ENCODE results near the gene IFT43.

The IFT43 gene

GRCh38 chr14:75985618-75986438 lies at the start of gene IFT43:
Gene IFT43, plus strand, starts transcription at chr14:75985763. Its CDS starts 24 bp downstream, at chr14:75985787.
- Mint-ChIP-seq H3K27ac (peak within 1 kb of the TSS; percentile 87), H3K27me3 (no peaks in the 10 kb centered on the region), H3K36me3 (ENCODE audit: low read depth) (peaks cover 21% of the 10 kb centered on the region), H3K4me1 (ENCODE audit: low read depth) (peaks cover 29% of the 10 kb centered on the region), H3K4me3 (peak within 1 kb of the TSS; percentile 87), H3K9me3 (no peaks in the 10 kb centered on the region)
- peak; percentile 92 for DNase-seq

- Mint-ChIP-seq H3K36me3 (ENCODE audit: low read depth) (peaks cover 14% of the 10 kb centered on the region), H3K4me3 (no peak overlapping the region), H3K4me1 (ENCODE audit: low read depth) (peaks cover 4% of the 10 kb centered on the region), H3K27me3 (no peaks in the 10 kb centered on the region), H3K9me3 (no peaks in the 10 kb centered on the region), H3K27ac (no peak overlapping the region)
- DNase-seq: no peak
These were observed 46.4 kb upstream of the IFT43 start for GRCh38 chr14:75939200-75939599.

DNA sequence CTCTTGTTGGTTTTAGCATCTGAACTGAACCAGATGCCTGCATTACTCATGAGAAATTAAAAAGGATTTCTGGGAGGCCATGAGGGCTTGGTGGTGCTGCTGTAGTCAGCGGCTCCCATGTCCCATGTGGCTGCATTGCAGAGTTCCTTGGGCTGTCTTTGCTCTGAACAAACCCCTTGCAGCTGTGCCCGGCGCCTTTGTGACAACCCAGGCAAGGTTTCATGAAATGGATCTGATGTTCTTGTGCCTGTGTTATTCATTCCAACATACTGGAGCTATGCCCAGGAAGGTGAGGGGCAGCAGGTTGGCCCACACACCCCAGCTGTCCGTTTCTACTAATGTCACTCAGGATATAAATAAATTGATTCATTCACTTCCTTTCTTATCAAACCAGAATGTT lies 44.5 kb upstream of the IFT43 start:
- no peak for DNase-seq
- Mint-ChIP-seq H3K4me3 (no peak overlapping the region), H3K27me3 (no peaks in the 10 kb centered on the region), H3K9me3 (no peaks in the 10 kb centered on the region), H3K4me1 (ENCODE audit: low read depth) (no peaks in the 10 kb centered on the region), H3K27ac (no peak overlapping the region), H3K36me3 (ENCODE audit: low read depth) (peaks cover 14% of the 10 kb centered on the region)

DNA sequence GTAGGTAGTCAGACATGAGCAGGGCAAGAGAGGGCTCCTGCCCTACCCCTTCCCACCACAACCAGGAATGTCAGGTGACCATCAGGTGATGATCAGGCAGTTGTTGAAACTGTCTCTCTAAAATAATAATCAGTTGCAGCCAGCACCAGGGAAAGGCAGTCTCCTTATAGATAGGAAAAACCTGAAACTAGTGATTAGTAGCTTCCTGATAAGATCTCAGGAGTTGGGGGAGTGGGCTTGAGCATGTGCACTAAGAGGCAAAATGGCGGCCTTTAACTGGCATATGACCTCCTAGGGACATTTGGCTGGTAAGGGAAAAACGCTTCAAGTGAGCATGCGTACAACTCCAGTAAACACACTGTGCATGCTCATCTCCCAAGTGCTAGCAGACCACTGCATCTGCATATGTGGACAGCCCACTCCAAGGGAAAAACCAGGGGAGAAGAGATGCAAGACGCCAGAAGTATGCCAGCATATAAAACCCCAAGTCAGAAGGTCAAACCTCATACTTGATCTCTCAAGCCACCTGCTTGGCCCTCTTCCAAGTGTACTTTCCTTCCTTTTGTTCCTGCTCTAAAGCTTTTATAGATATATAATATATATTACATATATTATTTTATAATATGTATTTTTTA lies 40.8 kb upstream of the IFT43 start:
- Mint-ChIP-seq H3K9me3 (no peaks in the 10 kb centered on the region), H3K4me1 (ENCODE audit: low read depth) (no peaks in the 10 kb centered on the region), H3K36me3 (ENCODE audit: low read depth) (peaks cover 11% of the 10 kb centered on the region), H3K27ac (no peak overlapping the region), H3K27me3 (no peaks in the 10 kb centered on the region), H3K4me3 (no peak overlapping the region)
- no peak for DNase-seq

- H3K36me3 Mint-ChIP-seq (ENCODE audit: low read depth): peaks cover 14% of the 10 kb centered on the region
- no peak overlapping the region for H3K4me3 Mint-ChIP-seq
- no peak for DNase-seq
These were observed 38.8 kb upstream of the IFT43 start for GRCh38 chr14:75946785-75947184.

GRCh38 chr14:75952489-75952888 lies 33.1 kb upstream of the IFT43 start:
- Mint-ChIP-seq H3K36me3 (ENCODE audit: low read depth) (peaks cover 14% of the 10 kb centered on the region), H3K4me1 (ENCODE audit: low read depth) (no peaks in the 10 kb centered on the region), H3K9me3 (peaks cover 8% of the 10 kb centered on the region), H3K27ac (no peak overlapping the region), H3K27me3 (no peaks in the 10 kb centered on the region), H3K4me3 (no peak overlapping the region)
- no peak for DNase-seq

More at GRCh38 chr14:75946785-75947184, 38.8 kb upstream of the IFT43 start:
- Mint-ChIP-seq H3K27ac (no peak overlapping the region), H3K9me3 (peaks cover under 1% of the 10 kb centered on the region), H3K4me1 (ENCODE audit: low read depth) (no peaks in the 10 kb centered on the region), H3K27me3 (no peaks in the 10 kb centered on the region)

GRCh38 chr14:75959031-75959430 lies 26.5 kb upstream of the IFT43 start:
- Mint-ChIP-seq H3K36me3 (ENCODE audit: low read depth) (peaks cover 26% of the 10 kb centered on the region), H3K4me3 (no peak overlapping the region), H3K4me1 (ENCODE audit: low read depth) (no peaks in the 10 kb centered on the region), H3K27me3 (no peaks in the 10 kb centered on the region), H3K27ac (peak overlapping the region; percentile 7), H3K9me3 (no peaks in the 10 kb centered on the region)
- DNase-seq: no peak

- no peak for DNase-seq
- H3K4me1 Mint-ChIP-seq (ENCODE audit: low read depth): no peaks in the 10 kb centered on the region
- H3K4me3 Mint-ChIP-seq: no peak overlapping the region
- H3K36me3 Mint-ChIP-seq (ENCODE audit: low read depth): peaks cover 26% of the 10 kb centered on the region
- H3K9me3 Mint-ChIP-seq: no peaks in the 10 kb centered on the region
- H3K27me3 Mint-ChIP-seq: no peaks in the 10 kb centered on the region
- peak overlapping the region; percentile 2 for H3K27ac Mint-ChIP-seq
These were observed 25.3 kb upstream of the IFT43 start for GRCh38 chr14:75960231-75960630.

GRCh38 chr14:75961662-75962061 lies 23.9 kb upstream of the IFT43 start:
- Mint-ChIP-seq H3K27me3 (no peaks in the 10 kb centered on the region), H3K4me3 (no peak overlapping the region), H3K4me1 (ENCODE audit: low read depth) (no peaks in the 10 kb centered on the region), H3K27ac (no peak overlapping the region), H3K9me3 (no peaks in the 10 kb centered on the region), H3K36me3 (ENCODE audit: low read depth) (peaks cover 33% of the 10 kb centered on the region)
- DNase-seq: no peak

DNA sequence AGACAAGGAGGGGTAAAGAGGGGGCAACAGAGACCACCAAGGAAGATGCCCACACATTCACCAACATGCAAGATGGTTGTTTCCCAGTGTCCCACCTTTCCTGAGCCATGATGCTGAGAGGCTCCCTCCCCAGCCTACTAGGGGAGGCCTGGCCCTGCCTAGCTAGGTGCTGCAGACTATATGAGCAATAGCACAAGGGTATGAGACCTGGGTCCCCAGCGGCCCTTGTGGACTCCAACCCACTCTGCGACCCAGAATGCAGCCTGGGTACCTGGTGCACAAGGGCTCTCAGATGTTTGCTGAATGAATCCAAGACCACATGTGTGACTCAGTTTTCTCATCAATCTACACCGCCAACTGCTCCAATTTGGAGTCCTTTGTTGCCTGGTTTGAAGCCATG lies 17.7 kb upstream of the IFT43 start:
- no peak overlapping the region for H3K4me3 Mint-ChIP-seq
- H3K27ac Mint-ChIP-seq: no peak overlapping the region
- no peaks in the 10 kb centered on the region for H3K4me1 Mint-ChIP-seq (ENCODE audit: low read depth)
- no peak for DNase-seq
- peaks cover 26% of the 10 kb centered on the region for H3K36me3 Mint-ChIP-seq (ENCODE audit: low read depth)
- no peaks in the 10 kb centered on the region for H3K9me3 Mint-ChIP-seq
- no peaks in the 10 kb centered on the region for H3K27me3 Mint-ChIP-seq

DNA sequence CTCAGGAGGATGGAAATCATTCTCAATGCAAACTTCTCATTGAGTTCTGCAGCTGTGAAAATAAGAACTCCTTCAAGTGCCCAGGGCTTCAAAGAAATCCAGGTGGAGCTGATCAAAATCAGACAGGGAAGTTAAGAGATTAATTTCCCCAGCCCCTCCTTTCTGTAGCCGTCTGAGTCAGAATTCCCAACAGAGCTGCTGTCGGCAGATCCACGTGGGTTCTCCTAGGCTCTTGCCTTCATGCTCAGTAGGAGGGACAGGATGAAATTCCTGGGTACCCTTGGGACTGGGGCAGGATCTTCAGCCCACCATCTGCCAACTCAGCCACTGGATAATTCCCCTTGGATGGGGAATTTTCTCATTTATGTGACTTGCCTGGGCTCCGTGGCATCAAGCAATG lies 17.1 kb upstream of the IFT43 start:
- Mint-ChIP-seq H3K4me3 (no peak overlapping the region), H3K27me3 (no peaks in the 10 kb centered on the region), H3K27ac (no peak overlapping the region), H3K4me1 (ENCODE audit: low read depth) (no peaks in the 10 kb centered on the region), H3K9me3 (no peaks in the 10 kb centered on the region), H3K36me3 (ENCODE audit: low read depth) (peaks cover 24% of the 10 kb centered on the region)
- no peak for DNase-seq

DNA sequence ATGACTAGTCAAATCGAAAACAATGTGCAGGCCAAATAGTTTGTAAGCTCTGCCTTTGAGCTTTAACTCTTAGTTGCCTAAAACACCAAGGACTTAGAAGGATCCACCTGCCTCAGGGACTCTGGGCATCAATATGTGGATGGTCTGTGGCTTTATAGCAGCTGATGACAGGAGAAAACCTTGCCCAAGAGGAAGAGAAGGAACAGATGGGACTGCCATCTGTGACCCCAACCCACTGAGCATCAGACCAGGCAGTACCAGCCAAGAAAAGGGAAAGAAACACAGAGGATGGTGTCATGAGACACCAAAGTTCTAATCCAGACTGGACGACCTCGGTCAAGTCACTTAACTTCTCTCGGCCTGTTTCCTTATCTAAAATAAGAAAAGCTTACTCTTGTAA lies 16.4 kb upstream of the IFT43 start:
- H3K4me3 Mint-ChIP-seq: no peak overlapping the region
- H3K9me3 Mint-ChIP-seq: no peaks in the 10 kb centered on the region
- H3K4me1 Mint-ChIP-seq (ENCODE audit: low read depth): no peaks in the 10 kb centered on the region
- H3K27ac Mint-ChIP-seq: no peak overlapping the region
- H3K27me3 Mint-ChIP-seq: no peaks in the 10 kb centered on the region
- no peak for DNase-seq
- H3K36me3 Mint-ChIP-seq (ENCODE audit: low read depth): peaks cover 19% of the 10 kb centered on the region

DNA sequence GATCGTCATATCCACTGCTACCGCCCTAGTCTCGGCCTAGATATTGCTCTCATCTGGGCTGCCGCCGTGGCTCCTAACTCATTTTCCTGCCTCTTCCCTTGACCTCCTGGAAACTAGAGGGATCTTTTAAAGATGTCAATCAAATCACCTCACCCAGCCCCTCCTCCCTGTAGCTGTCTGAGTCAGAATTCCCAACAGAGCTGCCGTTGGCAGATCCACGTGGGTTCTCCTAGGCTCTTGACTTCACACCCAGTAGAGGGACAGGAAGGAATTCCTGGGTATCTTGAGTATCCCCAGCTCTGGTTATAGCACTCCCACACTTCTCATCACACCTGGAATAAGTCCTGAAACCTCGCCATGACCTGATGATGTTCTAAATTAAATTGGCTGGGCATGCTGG lies 15.7 kb upstream of the IFT43 start:
- Mint-ChIP-seq H3K27me3 (no peaks in the 10 kb centered on the region), H3K36me3 (ENCODE audit: low read depth) (peaks cover 16% of the 10 kb centered on the region), H3K9me3 (no peaks in the 10 kb centered on the region), H3K4me1 (ENCODE audit: low read depth) (no peaks in the 10 kb centered on the region), H3K27ac (no peak overlapping the region), H3K4me3 (no peak overlapping the region)
- no peak for DNase-seq

DNA sequence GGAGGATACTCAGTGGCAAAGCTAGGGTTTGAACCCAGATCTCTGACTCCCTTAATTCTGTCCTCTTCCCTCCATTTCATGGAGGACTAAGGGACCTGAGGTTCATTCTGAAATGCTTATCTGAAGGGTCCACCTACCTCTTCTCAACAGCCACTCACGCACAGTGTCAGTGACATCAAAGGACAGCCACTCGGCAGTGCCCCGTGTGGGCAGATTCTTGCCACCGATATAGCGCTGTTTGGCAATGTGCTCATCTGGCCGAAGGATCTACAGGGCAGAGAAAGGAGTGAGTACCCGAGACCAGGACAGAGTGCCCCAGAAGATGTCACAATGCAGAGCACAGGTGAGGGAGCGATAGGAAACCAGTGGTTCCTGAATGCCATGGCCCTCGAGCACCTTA lies 14.6 kb upstream of the IFT43 start:
- H3K27ac Mint-ChIP-seq: no peak overlapping the region
- no peak overlapping the region for H3K4me3 Mint-ChIP-seq
- H3K9me3 Mint-ChIP-seq: no peaks in the 10 kb centered on the region
- no peaks in the 10 kb centered on the region for H3K27me3 Mint-ChIP-seq
- no peak for DNase-seq
- H3K4me1 Mint-ChIP-seq (ENCODE audit: low read depth): no peaks in the 10 kb centered on the region
- peaks cover 10% of the 10 kb centered on the region for H3K36me3 Mint-ChIP-seq (ENCODE audit: low read depth)

DNA sequence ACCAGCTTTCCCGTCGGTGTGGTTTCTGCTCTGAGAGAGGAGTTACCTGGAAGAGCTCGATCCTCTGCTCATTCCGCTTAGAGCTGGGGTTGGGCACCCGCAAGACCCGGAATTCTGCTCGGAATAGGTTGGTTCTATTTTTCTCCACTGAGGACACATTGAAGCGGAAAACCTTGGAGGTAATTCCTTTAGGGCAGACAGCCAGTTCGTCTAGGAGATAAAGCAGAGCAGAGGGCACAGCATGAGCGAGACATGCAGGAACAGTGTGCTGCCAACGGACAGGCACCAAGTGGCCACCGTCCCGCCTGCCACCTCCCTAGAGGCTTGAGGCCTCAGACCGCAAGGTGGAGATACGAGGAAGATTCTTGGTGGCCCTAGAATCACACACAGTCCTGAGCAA lies 14.1 kb upstream of the IFT43 start:
- no peak for DNase-seq
- H3K36me3 Mint-ChIP-seq (ENCODE audit: low read depth): peaks cover 9% of the 10 kb centered on the region
- no peak overlapping the region for H3K27ac Mint-ChIP-seq
- no peak overlapping the region for H3K4me3 Mint-ChIP-seq
- H3K4me1 Mint-ChIP-seq (ENCODE audit: low read depth): no peaks in the 10 kb centered on the region
- no peaks in the 10 kb centered on the region for H3K9me3 Mint-ChIP-seq
- H3K27me3 Mint-ChIP-seq: no peaks in the 10 kb centered on the region
